HG03460 (cell line): ENCODE measurements around the gene RXFP1.

ENCODE experiments used
- ATAC-seq: cut with Tn5 transposase; IDR thresholded peaks from one replicate; pipeline ENCODE4 v1.9.1; 2021; ENCODE audit not compliant: unreplicated experiment

Gene RXFP1

GRCh38 chr4:158541506-158541905, 19.8 kb downstream of the RXFP1 start:
- ATAC-seq = no peak

- ATAC-seq = no peak
Measured at GRCh38 chr4:158543191-158543590, 21.5 kb downstream of the RXFP1 start.

GRCh38 chr4:158544141-158544540, 22.5 kb downstream of the RXFP1 start:
- no peak for ATAC-seq

GRCh38 chr4:158553364-158553763, 31.7 kb downstream of the RXFP1 start:
- no peak for ATAC-seq

GRCh38 chr4:158560284-158560683, 38.6 kb downstream of the RXFP1 start:
- ATAC-seq = no peak

GRCh38 chr4:158566860-158567259, 45.2 kb downstream of the RXFP1 start:
- no peak for ATAC-seq

- ATAC-seq = no peak
Measured at GRCh38 chr4:158571736-158572135, 50.1 kb downstream of the RXFP1 start.

- no peak for ATAC-seq
Measured at GRCh38 chr4:158572608-158573007, 50.9 kb downstream of the RXFP1 start.

GRCh38 chr4:158578476-158578875, 56.8 kb downstream of the RXFP1 start:
- ATAC-seq = no peak

- no peak for ATAC-seq
Measured at GRCh38 chr4:158580064-158580463, 58.4 kb downstream of the RXFP1 start.

- ATAC-seq = no peak
Measured at GRCh38 chr4:158581161-158581560, 59.5 kb downstream of the RXFP1 start.

- no peak for ATAC-seq
Measured at GRCh38 chr4:158586881-158587280, 65.2 kb downstream of the RXFP1 start.

- ATAC-seq = no peak
Measured at GRCh38 chr4:158588285-158588684, 66.6 kb downstream of the RXFP1 start.

- ATAC-seq = no peak
Measured at GRCh38 chr4:158588777-158589176, 67.1 kb downstream of the RXFP1 start.

- no peak for ATAC-seq
Measured at GRCh38 chr4:158590306-158590705, 68.6 kb downstream of the RXFP1 start.

GRCh38 chr4:158590824-158591223, 69.1 kb downstream of the RXFP1 start:
- no peak for ATAC-seq

- no peak for ATAC-seq
Measured at GRCh38 chr4:158597879-158598596, 76.4 kb downstream of the RXFP1 start.

- no peak for ATAC-seq
Measured at GRCh38 chr4:158599150-158599549, 77.5 kb downstream of the RXFP1 start.

GRCh38 chr4:158599765-158600498, 78.2 kb downstream of the RXFP1 start:
- ATAC-seq = no peak

GRCh38 chr4:158604369-158604768, 82.7 kb downstream of the RXFP1 start:
- no peak for ATAC-seq

GRCh38 chr4:158605393-158605792, 83.7 kb downstream of the RXFP1 start:
- ATAC-seq = no peak

GRCh38 chr4:158606969-158607368, 85.3 kb downstream of the RXFP1 start:
- ATAC-seq = no peak

GRCh38 chr4:158609116-158609515, 87.4 kb downstream of the RXFP1 start:
- no peak for ATAC-seq
